GM12872 (cell line): Measurements from ENCODE around the gene KLK6.

Experiments used
- TF ChIP-seq, protein P1 (sequence below): IDR thresholded peaks from 3 replicates; pipeline ENCODE4 v1.5.1; 2011; ENCODE audit warnings: low read depth, mild to moderate bottlenecking, low read length, moderate library complexity; ENCODE audit not compliant: insufficient read depth

Gene KLK6

GRCh38 chr19:51002089-51002532 is 32.7 kb upstream of the KLK6 start:
- TF ChIP-seq, protein P1, sequence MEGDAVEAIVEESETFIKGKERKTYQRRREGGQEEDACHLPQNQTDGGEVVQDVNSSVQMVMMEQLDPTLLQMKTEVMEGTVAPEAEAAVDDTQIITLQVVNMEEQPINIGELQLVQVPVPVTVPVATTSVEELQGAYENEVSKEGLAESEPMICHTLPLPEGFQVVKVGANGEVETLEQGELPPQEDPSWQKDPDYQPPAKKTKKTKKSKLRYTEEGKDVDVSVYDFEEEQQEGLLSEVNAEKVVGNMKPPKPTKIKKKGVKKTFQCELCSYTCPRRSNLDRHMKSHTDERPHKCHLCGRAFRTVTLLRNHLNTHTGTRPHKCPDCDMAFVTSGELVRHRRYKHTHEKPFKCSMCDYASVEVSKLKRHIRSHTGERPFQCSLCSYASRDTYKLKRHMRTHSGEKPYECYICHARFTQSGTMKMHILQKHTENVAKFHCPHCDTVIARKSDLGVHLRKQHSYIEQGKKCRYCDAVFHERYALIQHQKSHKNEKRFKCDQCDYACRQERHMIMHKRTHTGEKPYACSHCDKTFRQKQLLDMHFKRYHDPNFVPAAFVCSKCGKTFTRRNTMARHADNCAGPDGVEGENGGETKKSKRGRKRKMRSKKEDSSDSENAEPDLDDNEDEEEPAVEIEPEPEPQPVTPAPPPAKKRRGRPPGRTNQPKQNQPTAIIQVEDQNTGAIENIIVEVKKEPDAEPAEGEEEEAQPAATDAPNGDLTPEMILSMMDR, result no peak

- TF ChIP-seq, protein P1, result no peak
Measured at GRCh38 chr19:51001515-51001914, 32.1 kb upstream of the KLK6 start, which contains the start of gene KLK8. Gene KLK8 (minus strand): TSS chr19:51001604. CDS start chr19:51001167, 437 bp downstream.

- TF ChIP-seq, protein P1, result no peak
Measured at GRCh38 chr19:51000981-51001380, 31.6 kb upstream of the KLK6 start.

DNA sequence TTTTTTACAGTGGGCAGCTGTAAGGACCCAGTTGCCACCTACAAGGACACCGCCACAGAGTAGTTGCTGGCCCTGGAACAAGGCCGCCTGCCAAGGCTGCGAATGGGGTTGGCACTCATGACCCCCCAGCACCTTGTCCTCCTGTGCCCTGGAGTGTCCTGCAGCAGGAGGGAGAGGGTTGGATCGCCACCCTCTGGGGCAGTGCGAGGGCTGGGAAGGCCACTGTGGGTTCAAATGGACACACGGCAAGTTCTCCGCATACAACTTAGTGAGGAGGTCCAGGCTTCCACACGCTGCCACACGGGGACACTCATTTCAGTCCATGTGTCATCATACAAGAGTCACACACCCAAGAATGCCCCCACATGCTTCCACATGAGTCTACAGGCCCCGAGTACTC is 31.0 kb upstream of the KLK6 start:
- TF ChIP-seq, protein P1, result no peak

GRCh38 chr19:50998686-50999085 is 29.3 kb upstream of the KLK6 start:
- TF ChIP-seq, protein P1, result no peak

GRCh38 chr19:50998061-50998460 is 28.7 kb upstream of the KLK6 start:
- TF ChIP-seq, protein P1, result no peak

DNA sequence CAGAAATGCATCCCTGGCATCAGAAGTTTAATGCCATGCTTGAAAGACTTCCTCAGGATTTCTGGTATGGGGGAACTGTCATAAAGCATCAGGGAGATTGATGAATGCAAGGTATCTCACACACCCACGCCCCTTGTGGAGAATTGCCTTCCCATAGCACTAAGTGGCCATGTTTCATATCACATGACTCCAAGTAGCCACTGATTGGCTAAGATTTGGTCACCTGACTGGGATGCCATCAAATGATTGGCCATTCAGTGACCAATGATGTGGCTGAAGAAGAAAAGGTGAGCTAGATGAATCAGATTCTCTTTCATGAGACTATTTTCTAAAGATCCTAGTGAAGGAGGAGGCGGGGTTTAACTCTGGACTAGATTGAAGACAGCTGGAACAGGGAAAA is 24.7 kb upstream of the KLK6 start:
- TF ChIP-seq, protein P1, result no peak
